NCI-H2171 (cell line): Measurements from ENCODE around the gene TRIM39.
"Not testable (repeated sequence)": the region's sequence is repeated elsewhere in the genome, so short reads cannot be mapped to it uniquely, and the experiment has no call there.

Experiments
- DNase-seq: peaks from one replicate; lab custom pipeline; 2025; lab: John Stamatoyannopoulos, UW

TRIM39 gene

DNA sequence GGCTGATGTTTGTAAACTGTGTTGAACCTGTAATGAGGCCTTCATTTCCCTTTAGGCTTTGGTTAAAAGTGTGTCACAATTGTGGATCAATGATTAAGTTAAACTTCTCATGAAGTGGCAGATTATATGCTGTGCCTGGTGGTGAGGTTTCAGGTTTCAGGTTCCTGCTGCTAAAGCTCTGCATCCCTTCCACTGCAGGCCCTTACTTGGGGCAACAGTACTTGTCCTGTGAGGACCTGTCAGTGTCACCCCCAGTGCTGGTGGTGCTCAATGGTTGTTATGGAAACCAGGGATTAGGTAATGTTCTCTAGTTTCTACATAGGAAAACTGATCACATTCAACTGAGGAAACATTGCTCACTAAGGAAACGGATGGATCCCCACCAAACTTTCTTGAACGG is 36.7 kb downstream of the TRIM39 start:
- DNase-seq, result no peak

DNA sequence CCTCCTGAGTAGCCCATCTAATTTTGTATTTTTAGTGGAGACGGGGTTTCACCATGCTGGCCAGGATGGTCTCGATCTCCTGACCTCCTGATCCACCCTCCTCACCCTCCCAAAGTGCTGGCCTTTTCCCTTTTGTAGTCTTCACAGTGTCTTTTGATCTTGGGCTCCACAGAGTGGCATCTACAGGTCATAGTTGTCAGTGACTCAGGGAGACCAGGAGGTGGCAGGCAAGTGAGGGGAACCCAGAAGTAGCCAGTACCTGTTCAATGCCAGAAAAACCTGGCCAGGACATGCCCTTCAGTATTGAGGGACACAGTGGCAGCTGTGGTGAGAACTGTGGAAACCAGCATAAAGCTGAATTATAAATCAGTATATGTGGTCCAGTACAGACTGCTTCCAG is 37.9 kb downstream of the TRIM39 start:
- DNase-seq, result no peak

DNA sequence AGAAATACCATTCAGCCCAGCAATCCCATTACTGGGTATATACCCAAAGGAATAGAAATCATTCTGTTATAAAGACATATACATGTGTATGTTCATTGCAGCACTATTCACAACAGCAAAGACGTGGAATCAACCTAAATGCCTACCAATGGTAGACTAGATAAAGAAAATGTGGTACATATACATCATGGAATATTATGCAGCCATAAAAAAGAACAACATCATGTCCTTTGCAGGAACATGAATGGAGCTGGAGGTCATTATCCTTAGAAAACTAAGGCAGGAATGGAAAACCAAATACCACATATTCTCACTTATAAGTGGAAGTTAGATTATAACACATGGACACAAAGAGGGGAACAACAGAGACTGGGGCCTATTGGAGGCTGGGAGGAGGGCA is 42.6 kb downstream of the TRIM39 start:
- DNase-seq, result not testable (repeated sequence)

DNA sequence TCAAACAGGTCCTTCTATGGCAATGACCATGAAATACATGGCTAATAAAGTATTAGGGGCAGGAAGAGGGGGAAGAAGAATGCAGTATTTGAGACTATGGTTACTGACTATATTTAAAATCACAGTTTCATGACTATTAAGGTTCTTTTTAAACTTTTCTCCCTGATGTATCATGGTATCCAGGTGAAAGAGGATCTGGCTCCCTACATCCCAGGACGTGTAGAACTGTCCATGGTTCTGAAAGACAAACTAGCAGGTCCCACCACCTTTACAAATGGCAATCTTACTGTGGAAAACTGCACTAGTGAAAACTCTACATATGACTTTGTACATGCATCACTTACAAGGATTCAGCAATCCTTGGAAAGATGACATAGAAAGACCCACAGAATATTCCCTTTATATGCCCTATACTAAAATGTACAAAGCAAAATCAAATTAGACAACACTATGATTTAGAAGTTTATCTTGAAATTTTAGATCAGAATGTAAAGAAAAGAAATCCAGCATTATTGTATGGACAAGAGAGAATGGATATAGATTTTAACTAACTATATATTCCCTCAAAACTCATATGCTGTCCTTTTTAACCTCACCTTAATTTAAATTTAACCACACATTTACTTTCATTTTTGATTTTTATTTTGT is 51.7 kb downstream of the TRIM39 start:
- DNase-seq, result no peak

DNA sequence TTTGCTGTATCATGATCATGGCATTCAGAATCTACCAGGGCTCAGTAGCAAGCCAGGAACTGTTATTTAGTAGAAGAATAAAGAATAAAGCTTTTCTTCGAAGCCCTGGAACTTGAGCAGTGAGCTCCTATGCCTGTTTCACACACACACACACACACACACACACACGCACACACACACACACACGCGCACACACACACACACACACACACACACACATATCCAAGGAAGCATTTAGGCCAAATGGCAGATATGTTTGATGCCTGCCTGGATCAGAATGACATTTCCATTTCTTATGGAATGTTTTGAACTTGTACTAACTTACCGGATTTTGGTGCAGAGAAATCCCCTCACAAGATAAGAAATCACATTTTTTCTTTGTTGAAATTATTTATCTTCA is 53.7 kb downstream of the TRIM39 start:
- DNase-seq, result no peak

DNA sequence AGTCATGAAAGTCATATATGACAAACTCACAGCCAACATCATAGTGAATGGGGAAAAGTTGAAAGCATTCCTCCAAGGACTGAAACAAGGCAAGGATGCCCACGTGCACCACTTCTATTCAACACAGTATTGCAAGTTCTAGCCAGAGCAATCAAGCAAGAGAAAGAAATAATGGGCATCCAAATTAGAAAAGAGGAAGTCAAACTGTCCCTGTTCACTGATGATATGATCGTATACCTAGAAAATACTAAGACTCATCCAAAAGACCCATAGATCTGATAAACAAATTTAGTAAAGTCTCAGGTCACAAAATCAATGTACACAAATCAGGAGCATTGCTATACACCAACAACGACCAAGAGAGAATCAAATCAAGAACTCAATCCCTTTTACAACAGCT is 59.4 kb downstream of the TRIM39 start:
- DNase-seq, result no peak

DNA sequence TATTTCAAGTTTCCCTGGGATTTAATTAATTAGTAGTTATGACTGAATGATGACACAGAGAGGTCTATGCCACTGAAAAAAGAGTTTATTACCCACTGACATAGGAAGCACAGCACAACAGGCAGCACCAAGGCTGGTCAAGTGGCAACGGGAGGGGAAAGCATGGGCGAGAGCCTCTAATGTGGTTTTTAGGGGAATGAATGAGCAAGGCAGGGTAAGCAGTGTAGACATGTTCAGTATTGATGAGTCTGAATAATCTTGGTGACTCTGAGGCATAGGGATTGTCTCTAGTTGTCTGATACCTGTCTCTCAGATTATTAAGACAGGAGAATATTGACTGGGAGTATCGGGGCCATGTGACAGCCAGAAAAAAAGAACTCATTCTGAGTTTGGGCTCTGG is 64.5 kb downstream of the TRIM39 start:
- no peak for DNase-seq
